ENCODE results near the gene PSMA7.
A peak's percentile ranks its signal among the peaks of the same experiment; 100 is the strongest.
"Not testable (repeated sequence)": the region's sequence is repeated elsewhere in the genome, so short reads cannot be mapped to it uniquely, and the experiment has no call there.

PSMA7 gene

GRCh38 chr20:62156254-62156556, 13.0 kb upstream of the PSMA7 start:
- no peak for DNase-seq (ENCODE audit: low read depth in 3 of 3, low spot score in 1 of 3)

- no peak for DNase-seq (ENCODE audit: low read depth in 3 of 3, low spot score in 1 of 3)
Measured at GRCh38 chr20:62155428-62156253, 12.4 kb upstream of the PSMA7 start.

DNA sequence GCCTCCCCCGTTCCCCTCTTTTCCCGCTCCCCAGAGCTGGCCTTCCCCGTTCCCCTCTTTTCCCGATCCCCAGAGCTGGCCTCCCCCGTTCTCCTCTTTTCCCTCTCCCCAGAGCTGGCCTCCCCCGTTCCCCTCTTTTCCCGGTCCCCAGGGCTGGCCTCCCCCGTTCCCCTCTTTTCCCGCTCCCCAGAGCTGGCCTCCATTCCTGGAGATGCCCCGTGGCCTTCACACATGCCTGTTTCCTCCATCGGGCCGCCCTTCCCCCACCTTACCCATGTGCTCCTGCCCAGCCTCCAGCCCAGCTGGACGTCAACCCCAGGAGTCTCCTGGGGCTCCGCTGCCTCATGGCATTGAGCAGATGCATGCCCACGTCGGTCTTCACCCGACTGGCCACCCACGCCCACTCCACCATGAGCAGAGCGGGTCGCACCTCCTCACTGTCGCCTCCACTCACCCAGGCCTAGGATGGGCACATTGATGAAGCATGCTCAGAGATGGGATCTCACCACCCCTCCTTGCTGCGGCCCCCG, 8.7 kb upstream of the PSMA7 start:
- no peak for DNase-seq (ENCODE audit: low read depth in 3 of 3, low spot score in 1 of 3)

DNA sequence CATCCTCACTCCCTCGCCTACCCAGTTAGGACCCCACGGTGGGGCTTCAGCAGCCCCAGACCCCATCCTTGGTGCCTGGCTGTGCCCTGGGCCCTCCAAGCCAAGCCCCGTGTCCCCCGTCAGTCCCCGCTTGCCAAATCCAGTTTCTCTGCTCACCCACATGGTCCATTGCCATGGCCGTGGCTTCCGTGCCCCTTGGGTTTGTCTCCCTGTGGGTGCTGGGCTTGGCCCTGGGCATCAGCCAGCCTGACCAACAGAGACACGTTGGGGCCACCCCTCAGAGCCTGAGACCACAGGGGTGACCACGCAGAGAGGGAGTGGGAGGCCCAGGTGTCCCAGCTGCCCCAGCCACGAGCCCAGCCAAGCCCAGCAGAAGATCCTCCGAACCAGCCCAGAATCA, 8.0 kb upstream of the PSMA7 start:
- no peak for DNase-seq (ENCODE audit: low read depth in 3 of 3, low spot score in 1 of 3)

- DNase-seq (ENCODE audit: low read depth in 3 of 3, low spot score in 1 of 3): no peak
Measured at GRCh38 chr20:62150310-62150575, 7.0 kb upstream of the PSMA7 start.

DNA sequence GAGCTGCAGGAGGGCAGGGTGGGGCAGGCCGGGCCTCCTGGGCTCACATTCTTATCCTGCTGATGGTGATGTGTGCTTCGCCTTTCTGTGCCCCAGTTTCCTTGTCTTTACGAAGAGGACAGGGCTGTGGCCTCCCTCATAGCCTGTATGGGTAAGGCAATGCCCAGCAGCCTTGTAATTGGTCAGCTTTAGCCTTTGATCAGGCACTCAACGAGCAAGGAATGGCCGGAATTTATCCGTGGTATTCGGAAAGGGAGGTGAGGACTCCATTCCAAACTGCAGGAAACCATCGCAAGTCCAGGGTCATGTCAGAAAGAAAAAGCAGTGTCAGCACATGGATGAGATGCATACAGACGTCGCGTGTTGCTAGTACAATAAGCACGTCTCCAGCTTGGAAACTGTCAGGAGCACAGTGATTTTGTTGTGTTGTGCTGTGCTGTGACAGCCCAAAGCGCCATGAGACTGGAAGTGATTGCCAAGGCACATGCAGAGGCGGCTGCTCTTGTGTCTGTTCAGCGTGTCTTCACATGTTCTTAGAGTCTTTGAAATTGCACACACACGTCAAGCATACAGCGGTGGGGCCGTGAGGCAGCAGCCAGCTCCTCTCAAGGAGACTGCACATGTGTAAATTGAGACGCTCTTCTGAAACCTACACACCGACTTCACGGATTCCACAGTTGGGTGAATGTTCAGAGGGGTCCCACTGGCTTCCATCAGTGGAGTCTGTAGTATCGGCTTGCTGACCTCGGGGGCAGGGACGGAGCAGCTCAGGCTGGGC, 6.5 kb upstream of the PSMA7 start:
- no peak for DNase-seq (ENCODE audit: low read depth in 3 of 3, low spot score in 1 of 3)

DNA sequence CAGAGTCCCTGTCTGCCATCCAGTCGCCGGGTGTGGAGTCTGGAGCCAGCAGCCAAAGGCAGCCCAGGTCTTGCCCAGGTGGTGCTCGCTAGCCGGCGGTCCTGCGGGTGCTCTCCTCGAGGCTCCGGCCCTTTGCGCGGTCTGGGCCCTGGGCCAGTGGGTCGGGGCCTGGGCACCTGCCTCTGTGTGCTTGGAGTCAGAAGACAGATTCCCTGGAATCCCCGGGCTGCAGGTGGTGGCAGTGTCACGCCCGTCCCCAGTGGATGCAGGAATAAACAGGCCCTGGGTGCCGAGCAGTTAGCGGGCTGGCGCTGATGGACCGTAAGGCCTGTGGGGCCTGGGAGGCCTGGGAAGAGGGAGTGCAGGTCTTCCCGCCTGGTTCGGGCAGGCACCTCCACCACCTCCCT, 5.7 kb upstream of the PSMA7 start:
- no peak for DNase-seq (ENCODE audit: low read depth in 3 of 3, low spot score in 1 of 3)

DNA sequence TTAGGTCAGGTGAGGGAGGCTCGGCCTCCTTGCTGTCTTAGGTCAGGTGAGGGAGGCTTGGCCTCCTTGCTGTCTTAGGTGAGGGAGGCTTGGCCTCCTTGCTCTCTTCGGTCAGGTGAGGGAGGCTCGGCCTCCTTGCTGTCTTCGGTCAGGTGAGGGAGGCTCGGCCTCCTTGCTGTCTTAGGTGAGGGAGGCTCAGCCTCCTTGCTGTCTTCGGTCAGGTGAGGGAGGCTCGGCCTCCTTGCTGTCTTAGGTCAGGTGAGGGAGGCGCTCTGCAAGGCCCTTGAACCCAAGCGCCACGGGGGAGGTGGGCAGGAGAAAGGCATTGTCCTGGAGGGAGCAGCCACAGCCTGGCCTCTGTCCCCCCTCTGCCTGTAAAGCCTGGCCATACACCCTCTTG, 5.2 kb upstream of the PSMA7 start:
- DNase-seq (ENCODE audit: low read depth in 3 of 3, low spot score in 1 of 3): not testable (repeated sequence)

GRCh38 chr20:62147528-62147927, 4.3 kb upstream of the PSMA7 start:
- no peak for DNase-seq (ENCODE audit: low read depth in 3 of 3, low spot score in 1 of 3)

DNA sequence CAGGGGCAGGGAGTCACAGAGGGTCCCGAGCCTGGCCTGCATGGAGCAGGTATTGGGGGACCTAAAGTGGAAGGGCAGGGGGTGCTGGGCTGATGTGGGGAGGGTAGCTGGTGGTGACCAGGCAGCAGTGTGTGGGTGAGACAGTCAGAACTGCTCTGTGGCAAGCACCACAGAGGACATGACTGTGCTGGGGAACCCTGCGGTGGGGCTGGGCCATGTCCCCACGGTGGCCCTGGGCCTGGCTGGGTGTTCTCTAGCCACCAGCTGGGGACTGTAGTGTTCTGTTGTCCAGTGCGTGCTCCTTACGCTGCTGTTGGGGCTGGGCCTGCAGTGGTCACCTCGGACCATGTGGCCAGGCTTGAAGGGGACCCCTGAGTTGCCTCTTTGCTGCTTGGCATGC, 3.9 kb upstream of the PSMA7 start:
- DNase-seq (ENCODE audit: low read depth in 3 of 3, low spot score in 1 of 3): no peak

GRCh38 chr20:62146019-62146755, 3.0 kb upstream of the PSMA7 start:
- no peak for DNase-seq (ENCODE audit: low read depth in 3 of 3, low spot score in 1 of 3)

GRCh38 chr20:62145688-62146018, 2.5 kb upstream of the PSMA7 start:
- DNase-seq (ENCODE audit: low read depth in 3 of 3, low spot score in 1 of 3): no peak

DNA sequence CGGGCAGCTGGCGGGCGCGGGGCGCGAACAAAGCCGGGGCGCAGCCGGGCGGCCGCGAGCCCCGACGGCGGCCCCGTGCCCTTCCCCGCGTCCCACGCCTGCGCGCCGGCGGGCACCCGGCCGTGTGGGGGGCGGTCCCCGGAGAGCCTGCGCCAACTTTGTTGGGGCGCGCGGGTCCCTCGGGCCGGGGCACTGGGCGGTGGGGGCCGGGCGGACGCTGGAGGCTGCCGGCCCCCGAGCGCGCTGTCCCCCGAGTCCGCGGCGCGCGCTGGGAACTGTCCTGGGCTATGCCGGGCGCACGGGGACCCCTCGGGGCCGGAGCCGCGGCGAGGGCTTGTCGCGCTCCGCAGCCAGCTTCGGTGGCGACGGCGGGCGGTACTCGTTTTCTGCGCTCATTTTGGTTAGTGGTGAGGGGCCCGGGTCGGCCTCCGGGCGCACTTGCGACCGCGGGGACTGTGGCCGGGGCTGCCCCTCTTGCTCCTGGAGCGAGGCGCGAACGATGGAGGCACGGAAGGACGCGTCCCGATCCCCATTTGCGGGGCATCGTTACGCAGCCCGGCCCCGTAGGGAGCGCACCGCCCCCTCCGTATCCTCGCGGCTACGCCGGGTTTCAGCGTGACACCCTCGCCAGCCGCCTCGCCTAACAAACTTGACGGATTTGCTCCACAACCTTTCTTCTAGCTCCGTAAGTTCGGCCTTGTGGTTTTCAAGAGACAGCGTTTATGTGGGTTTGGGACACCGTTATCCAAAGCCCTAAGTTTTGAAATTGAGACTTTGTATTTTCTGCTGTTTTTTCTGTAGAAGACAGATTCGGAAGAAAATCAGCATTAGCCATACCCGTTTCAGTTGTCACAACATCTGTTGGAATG, 997 bp upstream of the PSMA7 start:
- DNase-seq (ENCODE audit: low read depth in 3 of 3, low spot score in 1 of 3): peak in 1 of 3 donors; percentile 39

DNA sequence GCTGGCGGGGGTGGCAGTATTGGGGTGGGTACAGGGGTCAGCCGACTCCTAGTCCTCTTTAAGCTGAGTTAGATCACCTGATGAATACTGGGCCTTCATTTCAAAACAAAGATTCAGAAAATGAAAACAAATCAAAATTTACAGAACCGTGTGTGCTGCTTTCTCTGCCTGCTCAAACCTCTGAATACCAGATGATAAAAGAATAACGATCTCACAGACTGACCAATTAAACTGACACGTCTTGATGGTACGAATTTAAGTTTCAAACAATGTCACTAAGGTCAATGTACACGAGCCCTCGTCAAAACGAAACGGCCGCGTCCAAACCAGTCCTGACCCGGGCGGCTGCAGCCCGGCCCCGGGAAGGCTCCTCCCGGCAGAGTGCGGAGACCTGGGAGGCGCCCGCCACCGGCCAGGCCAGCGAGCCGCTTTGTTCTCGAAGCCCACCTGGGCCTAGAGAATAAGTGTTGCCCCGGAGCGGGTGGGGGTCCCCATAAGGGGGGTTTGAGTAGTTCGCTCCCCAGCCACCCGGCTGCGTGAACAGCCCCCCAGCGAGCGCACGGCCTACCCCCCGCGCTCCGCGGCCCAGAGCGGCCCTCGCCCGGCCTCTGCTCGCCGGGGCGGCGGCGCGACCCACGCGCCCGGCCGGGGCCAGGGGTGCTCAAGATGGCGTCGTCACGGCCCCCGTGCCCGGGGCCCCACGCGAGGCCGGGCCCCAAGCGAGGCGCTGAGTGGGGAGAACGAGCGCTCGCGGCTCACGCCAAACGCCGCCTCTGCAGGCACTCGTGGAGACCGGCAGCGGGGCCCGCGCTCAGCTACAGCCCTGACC, 728 bp downstream of the PSMA7 start:
- DNase-seq (ENCODE audit: low read depth in 3 of 3, low spot score in 1 of 3): no peak

GRCh38 chr20:62141397-62142251, 1.6 kb downstream of the PSMA7 start:
- DNase-seq (ENCODE audit: low read depth in 3 of 3, low spot score in 1 of 3): no peak

GRCh38 chr20:62141043-62141396, 2.2 kb downstream of the PSMA7 start:
- DNase-seq (ENCODE audit: low read depth in 3 of 3, low spot score in 1 of 3): no peak

DNA sequence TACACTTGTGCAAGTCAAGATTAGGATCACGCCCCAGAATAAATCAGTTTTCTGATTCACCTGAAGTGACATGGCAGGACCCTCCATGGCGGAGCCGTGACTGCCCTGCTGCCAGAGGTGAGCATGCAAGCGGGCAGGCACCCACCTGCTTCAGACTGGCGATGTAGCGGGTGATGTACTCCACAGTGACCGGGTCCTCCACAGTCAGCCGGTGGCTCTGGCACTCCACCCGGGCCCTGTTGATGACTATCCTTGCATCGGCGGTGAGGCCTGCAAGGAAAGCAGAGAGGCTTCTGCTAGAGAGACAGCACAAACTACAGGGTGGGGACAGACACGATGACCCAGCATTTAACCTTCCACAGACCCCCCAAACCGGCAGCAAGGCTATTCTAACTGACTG, 3.6 kb downstream of the PSMA7 start:
- DNase-seq (ENCODE audit: low read depth in 3 of 3, low spot score in 1 of 3): no peak

DNA sequence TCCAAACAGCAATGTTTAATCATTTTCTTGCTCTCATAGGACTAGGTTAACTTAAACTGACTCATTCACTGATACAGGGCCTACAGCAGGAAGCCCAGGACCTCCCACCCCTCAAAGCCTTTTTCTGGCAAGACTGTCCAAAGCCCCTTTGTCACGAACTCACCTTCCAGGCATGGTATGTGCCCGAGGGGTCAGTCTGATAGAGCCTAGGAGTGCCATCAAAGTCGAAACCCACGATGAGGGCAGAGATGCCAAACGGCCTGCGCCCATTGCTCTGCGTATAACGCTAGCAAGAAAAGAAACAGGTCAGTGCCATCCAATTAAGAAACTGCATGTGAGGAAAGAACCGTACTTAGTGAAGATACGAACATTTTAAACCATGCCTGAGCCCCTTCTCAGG, 4.3 kb downstream of the PSMA7 start:
- no peak for DNase-seq (ENCODE audit: low read depth in 3 of 3, low spot score in 1 of 3)

- no peak for DNase-seq (ENCODE audit: low read depth in 3 of 3, low spot score in 1 of 3)
Measured at GRCh38 chr20:62138204-62138543, 5.0 kb downstream of the PSMA7 start.
